Panc1 (cell line): ENCODE measurements around the gene COL9A2. TPM values are rescaled to one million over a fixed set of nuclear protein-coding genes. Genes with fewer than 3 reads are reported as not detected.

Source experiments
- ATAC-seq: fragments of 200-7000 bp; cut with Tn5 transposase; 2 replicates; pipeline ENCODE4 v1.9.1; 2020; ENCODE audit warnings: mild to moderate bottlenecking, moderate library complexity
- BruUV-seq: library from RNA; stranded (reverse); fragments of 400-500 nt; replicated peaks from 2 replicates; lab custom pipeline; 2021; lab: Mats Ljungman, UMichigan
- CTCF ChIA-PET: fragments of 300-600 bp; sonication (Branson Sonifier 250); formaldehyde crosslinking; loops from one replicate; lab custom pipeline; 2022; ENCODE audit warnings: antibody characterized with exemption; lab: Charles Lee
- POLR2A ChIA-PET: fragments of 300-600 bp; sonication (Branson Sonifier 250); formaldehyde crosslinking; loops from one replicate; lab custom pipeline; 2022; ENCODE audit warnings: antibody characterized with exemption; lab: Charles Lee
- DNase-seq: peaks from one replicate; pipeline ENCODE4 v3.0.0-alpha.2; 2010; ENCODE audit warnings: low read depth, low spot score
- H3K27ac ChIP-seq: 2 replicates; pipeline ENCODE4 v1.5.1; 2011; ENCODE audit warnings: mild to moderate bottlenecking, low read length, inconsistent platforms
- H3K27me3 ChIP-seq: fragments of 200-500 bp; sonication (Bioruptor generic); 2 replicates; pipeline ENCODE4 v1.6.0; 2014; ENCODE audit warnings: low read length, inconsistent platforms; ENCODE audit not compliant: control insufficient read depth, insufficient read depth
- H3K36me3 ChIP-seq: fragments of 200-500 bp; sonication (Bioruptor generic); 2 replicates; pipeline ENCODE4 v1.5.1; 2014; ENCODE audit warnings: inconsistent platforms, mild to moderate bottlenecking, low read length, moderate library complexity; ENCODE audit not compliant: control insufficient read depth, insufficient read depth
- H3K4me1 ChIP-seq: 2 replicates; pipeline ENCODE4 v1.5.1; 2011; ENCODE audit warnings: inconsistent platforms, mild to moderate bottlenecking, low read length, moderate library complexity; ENCODE audit not compliant: control insufficient read depth, insufficient read depth
- H3K4me3 ChIP-seq, 2 experiments: 2 replicates each; pipeline ENCODE4 v1.5.1; 2011 to 2012; ENCODE audit warnings: low read depth in 2 of 2, low read length in 2 of 2, mild to moderate bottlenecking in 2 of 2, inconsistent platforms in 1 of 2, moderate library complexity in 1 of 2
- H3K9me3 ChIP-seq: fragments of 200-500 bp; sonication (Bioruptor generic); 2 replicates; pipeline ENCODE4 v1.5.1; 2014; ENCODE audit warnings: low read depth, mild to moderate bottlenecking, inconsistent platforms, low read length, moderate library complexity; ENCODE audit not compliant: control insufficient read depth, insufficient read depth
- POLR2AphosphoS5 ChIP-seq: IDR thresholded peaks from 2 replicates; pipeline ENCODE4 v1.6.1; 2012; ENCODE audit warnings: mild to moderate bottlenecking, low read depth, low read length, moderate library complexity
- REST ChIP-seq, 2 experiments: IDR thresholded peaks; 2 replicates each; pipeline ENCODE4 v1.6.1; 2011 to 2012; ENCODE audit warnings: low read depth in 2 of 2, control low read depth in 1 of 2, low read length in 1 of 2, mild to moderate bottlenecking in 1 of 2, moderate library complexity in 1 of 2; ENCODE audit not compliant: insufficient read depth in 1 of 2
- SIN3A ChIP-seq: IDR thresholded peaks from 2 replicates; pipeline ENCODE4 v1.6.1; 2012; ENCODE audit warnings: low read depth, mild to moderate bottlenecking, low read length, moderate library complexity, borderline replicate concordance; ENCODE audit not compliant: insufficient read depth
- TCF7L2 ChIP-seq: IDR thresholded peaks from 2 replicates; pipeline ENCODE4 v1.6.1; 2011; ENCODE audit warnings: mild to moderate bottlenecking, low read depth, low read length, inconsistent platforms
- in situ Hi-C: cut with HindIII; loops from 2 replicates; pipeline ENCODE4 v1.10.0; 2016; ENCODE audit warnings: low sequenced_read_pairs, low pct_unique_long_range_greater_than_20kb
- intact Hi-C: fragments of 100-400 bp; cut with micrococcal nuclease; formaldehyde crosslinking; loops from one replicate; pipeline ENCODE4 v1.10.0; 2022; ENCODE audit not compliant: unreplicated experiment
- total RNA-seq: library from RNA; stranded (reverse); gene quantifications from one replicate; pipeline ENCODE4 v1.2.1, GENCODE V29; 2021; ENCODE audit not compliant: unreplicated experiment
- TF ChIP-seq, protein P1 (sequence below): fragments of 450-650 bp; IDR thresholded peaks from 2 replicates; pipeline ENCODE4 v1.5.1; 2017; ENCODE audit warnings: mild to moderate bottlenecking

The COL9A2 gene
- total RNA-seq, 1 experiment from 2014 or later: 2.9 TPM

- Histone ChIP-seq H3K9me3 (peaks cover 5% of the 10 kb centered on the region; the same call in 1 of the 2 replicates), H3K36me3 (no peaks in the 10 kb centered on the region), H3K4me1 (no peaks in the 10 kb centered on the region), H3K27ac (no peak overlapping the region), H3K4me3 (no peak overlapping the region), H3K27me3 (no peaks in the 10 kb centered on the region)
- intact Hi-C loops: no loop called here
- POLR2A ChIA-PET: no interaction called here
- in situ Hi-C loops: no loop called here
- BruUV-seq: no TSS peak
- DNase-seq (no peak), ATAC-seq (no peak)
- TF ChIP-seq, protein P1, sequence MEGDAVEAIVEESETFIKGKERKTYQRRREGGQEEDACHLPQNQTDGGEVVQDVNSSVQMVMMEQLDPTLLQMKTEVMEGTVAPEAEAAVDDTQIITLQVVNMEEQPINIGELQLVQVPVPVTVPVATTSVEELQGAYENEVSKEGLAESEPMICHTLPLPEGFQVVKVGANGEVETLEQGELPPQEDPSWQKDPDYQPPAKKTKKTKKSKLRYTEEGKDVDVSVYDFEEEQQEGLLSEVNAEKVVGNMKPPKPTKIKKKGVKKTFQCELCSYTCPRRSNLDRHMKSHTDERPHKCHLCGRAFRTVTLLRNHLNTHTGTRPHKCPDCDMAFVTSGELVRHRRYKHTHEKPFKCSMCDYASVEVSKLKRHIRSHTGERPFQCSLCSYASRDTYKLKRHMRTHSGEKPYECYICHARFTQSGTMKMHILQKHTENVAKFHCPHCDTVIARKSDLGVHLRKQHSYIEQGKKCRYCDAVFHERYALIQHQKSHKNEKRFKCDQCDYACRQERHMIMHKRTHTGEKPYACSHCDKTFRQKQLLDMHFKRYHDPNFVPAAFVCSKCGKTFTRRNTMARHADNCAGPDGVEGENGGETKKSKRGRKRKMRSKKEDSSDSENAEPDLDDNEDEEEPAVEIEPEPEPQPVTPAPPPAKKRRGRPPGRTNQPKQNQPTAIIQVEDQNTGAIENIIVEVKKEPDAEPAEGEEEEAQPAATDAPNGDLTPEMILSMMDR: no peak
- no peak for TF ChIP-seq POLR2AphosphoS5
- TF ChIP-seq TCF7L2: no peak
- no peak for TF ChIP-seq REST (IDR thresholded peaks at IDR 0.05; ENCODE audit: insufficient read depth in 1 of 2, low read depth in 2 of 2, low read length in 1 of 2)
- TF ChIP-seq SIN3A: no peak
- CTCF ChIA-PET: no interaction called here
Measured at GRCh38 chr1:40357625-40358024, 40.5 kb upstream of the COL9A2 start.

DNA sequence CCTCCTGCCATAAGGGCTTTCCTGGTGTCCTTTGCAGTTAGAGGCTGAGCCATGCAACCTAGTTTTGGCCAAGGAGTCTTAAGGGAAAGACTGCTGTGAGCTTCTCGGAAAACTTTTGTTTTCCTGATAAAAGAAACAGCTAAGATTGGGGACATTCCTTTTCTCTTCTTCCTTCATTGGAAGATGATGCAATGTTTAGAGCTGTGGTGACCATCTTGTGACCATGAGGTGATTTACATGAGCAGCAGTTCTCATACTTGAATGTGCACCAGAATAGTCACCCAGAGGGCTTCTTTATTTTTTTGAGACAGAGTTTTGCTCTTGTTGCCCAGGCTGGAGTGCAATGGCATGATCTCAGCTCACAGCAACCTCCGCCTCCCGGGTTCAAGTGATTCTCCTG is 36.0 kb upstream of the COL9A2 start:
- no peaks in the 10 kb centered on the region for H3K4me1 ChIP-seq
- ATAC-seq (no peak), DNase-seq (no peak)
- no TSS peak for BruUV-seq
- in situ Hi-C loops: no loop called here
- ChIA-PET CTCF (no interaction called here), POLR2A (no interaction called here)
- TF ChIP-seq, protein P1: no peak
- no peak for TF ChIP-seq TCF7L2
- no peaks in the 10 kb centered on the region for H3K27me3 ChIP-seq
- H3K9me3 ChIP-seq: peaks cover 5% of the 10 kb centered on the region; the same call in 1 of the 2 replicates
- H3K27ac ChIP-seq: no peak overlapping the region
- intact Hi-C loops: no loop called here
- no peak overlapping the region for H3K4me3 ChIP-seq
- H3K36me3 ChIP-seq: no peaks in the 10 kb centered on the region
